ENCODE measurements around the gene TMTC1.

Gene TMTC1

DNA sequence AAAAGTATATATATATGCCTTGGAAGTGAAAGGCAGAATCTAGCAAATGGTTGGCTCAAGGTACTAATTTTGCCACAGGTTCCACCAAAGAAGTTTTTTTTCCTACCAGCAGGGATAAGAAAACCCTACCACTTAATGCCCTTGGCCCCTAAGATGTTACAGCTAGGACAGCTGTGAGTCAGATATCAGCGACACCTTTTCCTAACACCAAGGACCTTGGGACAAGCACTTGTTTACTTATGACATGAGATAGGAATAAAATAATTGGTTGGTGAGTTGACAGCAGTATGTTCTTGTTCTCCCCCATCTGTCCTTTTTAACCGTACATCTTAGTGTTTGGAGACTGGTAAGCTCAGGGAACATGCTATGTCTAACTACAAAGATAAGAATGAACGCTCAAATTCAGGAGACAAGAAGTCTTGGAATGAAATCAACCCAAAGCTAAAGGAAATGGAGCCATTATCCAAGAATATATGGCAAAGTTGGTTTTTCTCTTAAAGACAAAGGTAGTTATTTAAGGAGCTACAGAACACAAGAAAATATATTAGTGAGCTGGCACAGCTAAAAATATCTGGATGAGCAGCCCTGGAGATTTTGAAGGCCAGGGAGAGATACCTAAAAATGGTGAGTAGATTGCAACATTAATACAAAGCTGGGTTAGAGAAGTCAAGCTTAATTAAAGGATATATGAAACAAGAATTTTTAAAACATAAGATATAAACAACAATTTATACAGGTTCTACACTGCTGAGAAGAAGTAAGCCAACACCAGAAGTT is 126.8 kb downstream of the TMTC1 start:
- DNase-seq, result no peak

DNA sequence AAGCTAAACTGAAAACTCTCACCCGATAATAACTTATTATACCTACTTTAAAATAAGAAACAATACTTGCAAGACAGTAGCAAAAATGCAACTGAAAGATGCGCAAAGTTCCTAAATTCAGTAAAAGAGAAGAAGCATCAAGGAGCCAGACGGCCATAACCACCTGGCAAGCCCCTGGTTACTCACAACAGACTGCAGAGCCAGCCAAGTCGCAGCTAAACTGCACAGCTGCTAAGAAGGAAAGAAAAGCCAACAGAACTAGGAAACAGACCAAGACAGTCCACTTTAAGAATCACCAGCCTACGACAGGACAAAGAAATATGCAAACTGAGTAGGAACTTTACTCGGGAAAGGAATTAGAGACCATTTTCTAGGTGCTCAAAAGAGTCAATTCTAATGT is 127.9 kb downstream of the TMTC1 start:
- no peak for DNase-seq

DNA sequence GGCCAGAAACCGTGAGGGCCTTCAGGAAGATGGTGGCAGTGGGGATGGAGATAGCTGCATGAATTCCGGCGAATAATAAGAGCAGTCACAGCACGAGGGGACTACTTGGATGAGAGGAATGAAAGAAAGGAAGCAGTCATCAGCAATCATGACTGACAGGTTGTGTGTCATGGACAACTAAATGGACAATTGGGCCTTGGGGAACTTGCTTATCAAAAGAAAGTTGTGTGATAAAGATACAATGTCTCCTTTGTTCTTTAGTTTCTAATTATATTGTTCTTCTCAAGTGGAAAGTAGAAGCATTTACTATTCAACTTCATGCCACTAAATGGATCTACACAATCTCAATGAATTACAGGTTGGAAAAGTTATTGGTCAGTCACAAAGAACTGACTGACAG is 130.5 kb downstream of the TMTC1 start:
- no peak for DNase-seq

DNA sequence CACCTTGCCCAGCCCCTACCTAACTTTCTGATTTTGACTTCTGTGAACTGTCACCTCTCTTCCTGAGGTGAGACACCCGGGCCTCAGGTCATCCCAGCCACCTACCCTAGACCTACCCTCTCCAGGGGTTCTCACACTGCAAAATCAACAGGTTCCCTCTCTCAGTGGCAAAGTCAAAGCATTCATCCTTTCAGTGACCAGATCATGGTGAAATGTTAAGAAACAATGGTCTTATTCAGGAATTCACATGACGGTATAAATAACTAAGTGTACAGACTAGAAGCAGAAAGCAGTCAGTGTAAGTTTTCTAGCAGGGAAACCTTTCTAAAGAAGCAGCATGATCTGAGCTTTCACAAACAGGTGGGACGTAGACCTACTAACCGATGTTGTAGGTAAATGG is 133.4 kb downstream of the TMTC1 start:
- DNase-seq, result no peak

DNA sequence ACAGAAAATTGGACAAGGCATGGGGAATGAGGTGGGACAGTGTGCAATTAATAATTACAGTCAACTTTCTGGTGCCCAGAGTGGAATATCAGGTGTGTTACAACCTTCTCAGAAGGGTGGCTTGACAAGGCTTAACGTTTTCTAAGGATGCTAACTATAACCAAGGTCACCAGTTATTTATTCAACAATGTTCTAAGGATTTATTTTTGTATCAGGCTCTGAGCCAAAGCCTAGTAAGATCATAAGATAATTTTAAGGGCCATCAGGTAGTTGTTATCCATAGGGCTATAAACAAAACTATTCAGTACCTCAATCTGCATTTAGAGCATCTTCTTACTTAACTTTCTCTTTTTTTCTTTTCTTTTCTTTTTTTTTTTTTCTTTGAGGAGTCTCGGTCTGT is 134.0 kb downstream of the TMTC1 start:
- DNase-seq, result no peak

DNA sequence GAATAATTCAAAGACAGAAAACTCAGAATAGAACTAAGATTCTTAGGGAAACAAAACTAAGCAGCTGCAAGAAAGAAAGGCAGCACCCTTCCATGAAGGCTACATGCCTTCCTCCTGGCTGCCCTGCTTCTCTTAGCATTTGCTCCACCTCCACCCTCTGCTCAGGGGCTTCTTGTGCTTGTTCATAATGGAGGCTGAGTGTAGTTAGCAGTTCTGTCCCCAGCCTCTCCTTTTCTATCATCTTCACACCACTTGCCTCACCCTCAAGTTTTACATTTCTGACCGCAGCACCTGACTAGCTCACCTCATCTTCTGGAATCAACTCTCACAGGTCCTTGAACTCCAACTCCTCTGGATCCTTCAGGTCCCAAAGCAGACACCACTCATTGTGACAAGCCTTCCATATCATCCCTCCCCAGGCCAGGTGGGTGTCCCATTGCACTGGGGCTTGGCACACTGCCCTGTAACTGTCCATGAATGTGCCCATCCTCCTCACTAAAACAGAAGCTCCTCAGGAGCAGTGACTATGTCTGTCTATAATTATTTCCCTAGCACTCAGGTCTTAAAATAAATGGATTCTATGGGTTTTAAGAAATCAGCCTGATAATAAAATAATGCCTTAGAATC is 139.1 kb downstream of the TMTC1 start:
- no peak for DNase-seq

DNA sequence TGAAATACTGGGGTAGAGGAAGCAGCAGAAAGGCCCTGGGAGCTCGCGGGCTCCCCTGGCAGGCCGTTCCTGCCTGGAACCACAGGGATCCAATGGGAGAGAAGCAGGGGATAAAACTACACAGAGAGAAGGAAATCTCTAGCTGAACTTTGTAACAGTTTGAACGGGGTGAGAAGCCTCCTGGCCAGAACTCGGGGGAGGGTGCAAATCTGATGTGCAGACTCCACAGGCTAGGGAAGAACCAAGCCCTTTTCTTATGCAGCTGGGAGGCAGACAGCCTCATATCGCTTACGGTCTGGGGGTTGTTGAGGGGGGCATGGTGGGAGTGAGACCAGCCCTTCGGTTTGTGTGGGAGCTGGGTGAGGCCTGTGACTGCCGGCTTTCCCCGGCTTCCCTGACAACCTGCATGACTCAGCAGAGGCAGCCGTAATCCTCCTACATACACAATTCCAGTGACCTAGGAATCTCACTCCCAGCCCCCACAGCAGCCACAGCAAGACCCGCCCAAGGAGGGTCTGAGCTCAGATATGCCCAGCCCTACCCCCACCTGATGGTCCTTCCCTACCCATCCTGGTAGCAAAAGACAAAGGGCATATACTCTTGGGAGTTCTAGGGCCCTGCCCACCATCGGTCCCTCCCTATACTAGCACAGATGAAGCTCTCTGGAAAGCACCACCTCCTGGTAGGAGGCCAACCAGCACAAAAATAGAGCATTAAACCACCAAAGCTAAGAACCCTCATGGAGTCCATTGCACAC is 143.0 kb downstream of the TMTC1 start:
- no peak for DNase-seq

DNA sequence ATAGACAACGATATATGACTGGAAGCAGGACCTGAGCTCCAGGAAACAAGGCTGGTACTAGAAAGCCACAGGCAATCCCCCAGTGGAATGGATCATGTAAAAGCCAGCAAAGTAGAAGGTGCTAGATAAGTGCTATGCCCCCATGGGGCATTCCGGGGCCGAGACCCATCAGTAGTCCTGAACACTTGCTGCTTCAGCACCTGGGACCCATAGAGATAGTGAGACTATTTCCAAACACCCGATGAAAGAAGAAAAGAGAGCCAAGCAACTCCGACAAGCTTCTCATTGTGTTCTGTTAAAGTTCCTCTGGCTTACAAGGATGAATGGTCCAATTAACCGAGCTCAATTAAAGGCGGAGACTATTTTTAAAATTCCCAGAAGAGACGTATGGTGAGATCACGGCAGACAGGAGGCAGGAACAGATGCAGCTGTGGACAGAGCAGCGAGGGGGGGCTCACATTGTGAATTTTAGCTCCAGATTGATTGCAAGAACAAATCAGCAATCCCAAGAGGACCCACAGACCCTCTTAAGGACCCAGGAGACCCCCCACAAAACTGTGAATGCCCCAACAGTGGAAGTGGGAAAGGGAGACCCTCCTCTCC is 143.7 kb downstream of the TMTC1 start:
- no peak for DNase-seq

DNA sequence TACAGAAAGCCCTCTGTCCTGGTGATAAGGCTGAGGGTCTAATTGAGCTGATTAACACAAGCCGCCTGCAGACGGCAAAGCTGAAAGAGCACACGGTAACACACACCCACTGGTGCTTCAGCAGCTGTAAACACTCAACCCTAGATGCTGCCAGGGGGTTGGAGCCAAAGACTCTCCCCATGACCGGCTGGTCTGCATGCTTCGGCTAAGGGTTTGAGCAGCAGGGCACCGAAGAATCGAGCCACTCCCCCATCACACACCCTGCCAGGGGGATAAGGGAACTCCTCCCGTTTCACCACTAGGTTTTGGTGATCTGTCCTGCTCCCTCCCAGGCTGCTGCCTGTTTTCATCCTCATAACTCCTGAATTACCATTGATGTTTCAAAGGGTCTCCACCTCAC is 145.2 kb downstream of the TMTC1 start:
- no peak for DNase-seq

DNA sequence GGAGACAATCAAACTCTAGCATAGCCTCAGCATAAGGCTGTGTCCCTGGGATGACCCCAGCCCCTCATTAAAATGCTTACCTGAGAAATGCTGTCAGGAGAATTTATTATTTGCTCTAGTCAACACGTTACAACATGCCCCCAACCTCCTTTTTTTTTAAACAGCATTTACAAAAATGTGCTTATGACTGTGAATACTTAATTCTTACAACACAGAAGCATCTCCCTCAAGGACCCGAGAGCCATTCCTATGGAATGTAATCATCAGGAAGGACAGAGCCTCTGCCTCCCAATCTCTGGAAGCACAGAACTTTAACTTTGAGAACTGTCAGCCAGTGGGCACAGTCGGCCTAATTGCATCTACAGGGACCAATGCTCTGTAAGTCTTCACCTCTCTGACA is 149.7 kb downstream of the TMTC1 start:
- DNase-seq, result no peak

DNA sequence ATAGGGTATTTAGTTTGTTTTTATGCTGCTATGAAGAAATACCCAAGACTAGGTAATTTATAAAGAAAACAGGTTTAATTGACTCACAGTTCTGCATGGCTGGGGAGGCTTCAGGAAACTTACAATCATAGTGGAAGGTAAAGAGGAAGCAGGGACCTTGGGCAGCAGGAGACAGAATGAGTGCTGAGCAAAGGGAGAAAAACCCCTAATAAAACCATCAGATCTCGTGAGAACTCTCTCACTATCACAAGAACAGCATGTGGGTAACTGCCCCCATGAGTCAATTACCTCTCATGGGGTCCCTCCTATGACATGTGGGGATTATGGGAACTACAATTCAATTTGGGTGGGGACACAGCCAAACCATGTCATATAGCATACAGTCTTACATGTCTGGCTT is 153.6 kb downstream of the TMTC1 start:
- peak; percentile 17 for DNase-seq

DNA sequence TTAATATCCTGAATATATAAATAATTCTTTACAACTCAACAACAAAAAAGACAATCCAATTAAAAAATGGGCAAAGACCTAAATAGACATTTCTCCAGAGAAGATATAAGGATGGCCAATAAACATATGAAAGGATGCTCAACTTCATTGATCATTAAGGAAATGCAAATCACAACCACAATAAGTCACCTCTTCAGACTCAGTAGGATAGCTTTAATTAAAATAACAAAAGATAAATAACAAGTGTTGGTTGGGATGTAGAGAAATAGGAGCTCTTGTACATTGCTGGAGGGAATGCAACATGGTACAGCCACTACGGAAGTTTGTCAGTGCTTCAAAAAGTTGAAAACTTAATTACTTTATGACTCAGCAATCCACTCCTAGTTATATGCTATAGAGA is 156.5 kb downstream of the TMTC1 start:
- DNase-seq, result no peak

DNA sequence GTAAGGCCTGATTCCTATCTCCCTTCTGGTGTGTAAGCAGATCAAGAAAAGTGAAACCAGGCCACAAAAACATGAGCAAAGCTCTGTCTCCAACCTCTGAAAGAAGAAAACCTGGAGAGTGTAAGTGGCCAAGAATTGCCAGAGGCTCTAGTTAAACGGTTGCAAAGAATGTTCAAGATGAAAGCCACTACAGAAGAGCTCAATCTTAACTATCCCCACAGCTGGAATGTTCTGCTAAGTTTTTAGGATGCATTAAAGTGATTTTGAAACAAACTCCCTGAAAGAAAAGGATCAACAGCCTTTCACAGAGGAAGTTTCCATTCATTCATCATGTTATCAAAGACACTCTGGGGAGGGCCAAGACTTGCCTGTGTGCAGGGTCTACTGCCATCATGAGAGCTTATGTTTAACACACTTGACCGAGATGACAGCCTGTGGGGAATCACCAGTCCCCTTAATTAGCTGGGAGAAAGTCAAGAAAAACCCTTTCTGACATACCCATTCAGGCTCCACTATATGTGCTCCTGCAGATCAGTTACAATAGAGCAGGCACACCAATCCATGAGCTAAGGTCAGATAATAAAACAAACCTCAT is 158.3 kb downstream of the TMTC1 start:
- no peak for DNase-seq

DNA sequence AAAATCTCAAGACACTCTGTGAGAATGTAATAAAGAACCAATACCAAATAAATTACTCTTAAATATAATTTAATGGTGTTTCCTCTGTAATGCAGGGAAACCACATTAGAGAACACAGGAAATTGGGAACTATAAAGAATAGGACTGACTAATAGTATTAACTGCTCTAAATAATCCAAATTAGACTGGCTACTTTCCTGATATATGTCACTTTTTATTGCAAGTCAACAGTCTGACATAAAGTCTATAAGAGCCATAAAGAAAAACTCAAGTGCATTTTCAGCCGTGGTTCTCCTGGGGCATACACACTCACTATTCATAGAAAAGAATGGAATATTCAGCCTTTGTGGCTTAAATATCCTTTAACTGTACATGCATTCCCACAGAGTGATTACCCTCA is 161.5 kb downstream of the TMTC1 start:
- DNase-seq, result no peak

DNA sequence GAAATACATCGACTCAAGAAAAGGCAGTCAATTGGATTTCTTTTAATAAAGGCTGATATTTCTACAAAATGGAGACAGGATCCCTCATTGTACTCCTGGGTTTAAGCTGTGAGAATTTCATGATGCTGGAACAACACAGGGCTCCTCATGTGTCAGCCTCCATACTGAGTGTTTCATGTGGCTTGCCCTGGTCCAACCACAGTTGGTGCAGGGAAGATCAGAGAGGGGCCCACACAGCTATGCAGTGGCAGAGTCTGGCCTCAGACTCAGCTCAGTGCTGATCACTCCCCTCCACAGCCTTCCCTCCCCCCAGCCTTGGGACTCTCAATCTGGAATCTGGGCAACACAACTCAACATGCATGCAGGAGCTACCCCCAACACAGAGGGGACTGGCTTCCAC is 163.7 kb downstream of the TMTC1 start:
- no peak for DNase-seq

DNA sequence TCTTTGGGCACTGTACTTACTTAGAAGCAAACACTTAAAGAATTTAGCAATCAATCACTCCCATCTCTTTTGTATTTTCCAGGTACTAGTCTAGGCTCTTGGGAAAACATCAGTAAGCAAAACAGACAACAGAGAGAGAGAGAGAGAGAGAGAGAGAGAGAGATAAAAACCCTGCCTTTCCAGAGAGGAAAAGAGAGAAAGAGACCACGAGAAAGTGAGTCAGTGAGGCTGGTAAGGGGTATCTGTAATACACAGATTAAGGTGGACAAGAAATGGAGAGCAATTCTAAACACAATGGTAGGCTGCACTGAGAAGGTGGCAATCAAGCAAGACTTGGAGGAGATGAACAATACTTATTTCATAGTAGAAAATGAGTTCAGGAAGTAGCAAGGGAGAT is 166.3 kb downstream of the TMTC1 start:
- DNase-seq, result no peak

DNA sequence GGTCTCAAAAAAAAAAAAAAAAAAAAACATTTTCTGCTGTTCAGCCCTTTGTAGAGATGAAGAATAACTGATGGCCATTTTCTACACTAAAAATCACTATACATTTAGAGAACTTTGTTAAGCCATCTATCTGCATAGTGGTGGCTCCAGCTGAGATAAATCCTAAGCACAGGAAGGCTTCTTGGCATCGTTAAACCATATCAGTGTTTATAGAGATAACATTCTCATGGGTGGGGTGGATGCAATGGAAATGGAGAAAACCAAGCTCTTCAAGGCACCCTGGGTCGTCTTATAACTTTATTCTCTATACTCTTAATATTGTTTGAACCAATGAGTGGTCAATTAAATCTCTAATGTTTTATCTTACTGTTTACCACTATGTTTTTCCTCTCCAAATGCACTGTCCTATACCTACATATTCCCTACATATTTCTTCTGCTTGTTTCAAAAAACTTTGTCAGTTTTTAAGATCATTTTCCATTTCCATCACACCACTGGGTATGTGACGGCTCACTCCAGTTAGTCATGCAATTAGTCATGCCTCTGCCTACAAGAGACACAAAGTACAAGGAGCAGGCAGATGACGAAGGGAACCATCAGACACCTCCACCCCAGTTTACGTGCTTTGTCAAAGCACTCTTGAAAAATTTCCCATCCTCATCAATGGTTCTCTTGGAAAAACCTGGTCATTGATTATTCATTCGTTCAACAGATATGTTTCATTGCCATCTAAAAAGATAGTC is 166.9 kb downstream of the TMTC1 start:
- DNase-seq, result peak; percentile 7

DNA sequence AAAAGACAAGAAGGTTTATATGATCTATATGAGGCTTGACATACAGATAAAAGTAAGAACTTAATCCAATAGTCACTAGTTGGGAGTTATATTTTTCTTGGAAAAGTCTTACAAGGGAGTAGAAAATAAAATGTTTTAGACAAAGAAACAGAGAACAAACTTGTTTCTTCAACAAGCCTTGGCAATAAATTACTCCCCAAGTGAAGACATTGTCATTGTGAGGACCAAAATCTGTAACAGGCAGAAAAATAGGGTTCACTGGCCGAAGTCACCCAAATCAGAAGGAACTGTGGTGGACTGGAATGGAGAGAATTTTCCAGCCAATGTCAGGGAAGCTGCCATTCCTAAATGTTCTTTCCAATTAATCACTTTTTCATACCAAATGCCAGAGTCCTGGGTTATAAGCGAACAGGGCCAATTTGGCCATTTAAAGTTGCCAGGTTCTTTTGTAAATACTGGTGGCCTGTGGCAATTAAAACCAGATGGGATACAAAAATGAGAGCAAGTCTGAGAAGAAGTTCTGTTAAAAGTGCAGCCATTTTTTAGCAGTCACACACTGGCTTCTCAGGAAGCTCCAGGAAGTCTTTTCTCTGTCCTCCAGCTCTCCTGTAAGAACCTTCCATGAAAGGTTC is 168.9 kb downstream of the TMTC1 start:
- DNase-seq, result no peak

DNA sequence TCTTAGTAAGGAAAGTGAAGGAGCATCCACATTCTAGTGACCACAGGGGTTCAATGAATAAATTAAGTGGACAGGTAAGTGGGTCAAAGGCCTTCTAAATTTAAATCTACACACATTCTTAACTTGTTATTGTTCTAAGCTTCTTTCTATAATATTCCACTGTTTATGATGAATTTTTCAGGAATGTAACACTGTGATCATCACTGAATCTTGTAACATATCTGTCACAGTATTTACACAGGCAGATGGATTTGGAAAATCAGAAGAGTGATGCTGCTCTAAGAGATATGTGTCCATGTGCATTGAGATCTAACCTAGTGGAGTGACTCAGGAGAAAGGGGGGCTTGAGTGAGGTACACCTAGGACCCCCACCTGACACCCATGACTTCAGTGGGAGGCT is 170.8 kb downstream of the TMTC1 start:
- no peak for DNase-seq

DNA sequence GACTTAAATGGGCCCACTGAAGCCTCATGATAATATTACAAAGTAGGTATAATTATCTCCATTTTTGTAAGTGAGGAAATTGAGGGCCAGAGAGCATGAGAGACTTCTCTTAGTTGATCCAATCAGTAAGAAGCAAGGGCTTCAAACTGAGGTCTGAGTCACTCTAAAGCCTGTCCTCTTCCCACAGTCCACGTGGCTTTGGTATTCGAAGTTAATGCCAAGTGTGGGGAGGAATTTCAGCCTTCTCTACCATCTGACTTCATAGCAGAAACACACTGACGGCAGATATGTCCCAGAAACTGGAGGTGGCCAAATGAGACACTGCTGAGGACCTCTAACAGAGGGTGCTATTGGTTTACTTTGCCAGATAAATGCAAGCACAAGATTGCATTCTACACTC is 171.8 kb downstream of the TMTC1 start:
- no peak for DNase-seq

DNA sequence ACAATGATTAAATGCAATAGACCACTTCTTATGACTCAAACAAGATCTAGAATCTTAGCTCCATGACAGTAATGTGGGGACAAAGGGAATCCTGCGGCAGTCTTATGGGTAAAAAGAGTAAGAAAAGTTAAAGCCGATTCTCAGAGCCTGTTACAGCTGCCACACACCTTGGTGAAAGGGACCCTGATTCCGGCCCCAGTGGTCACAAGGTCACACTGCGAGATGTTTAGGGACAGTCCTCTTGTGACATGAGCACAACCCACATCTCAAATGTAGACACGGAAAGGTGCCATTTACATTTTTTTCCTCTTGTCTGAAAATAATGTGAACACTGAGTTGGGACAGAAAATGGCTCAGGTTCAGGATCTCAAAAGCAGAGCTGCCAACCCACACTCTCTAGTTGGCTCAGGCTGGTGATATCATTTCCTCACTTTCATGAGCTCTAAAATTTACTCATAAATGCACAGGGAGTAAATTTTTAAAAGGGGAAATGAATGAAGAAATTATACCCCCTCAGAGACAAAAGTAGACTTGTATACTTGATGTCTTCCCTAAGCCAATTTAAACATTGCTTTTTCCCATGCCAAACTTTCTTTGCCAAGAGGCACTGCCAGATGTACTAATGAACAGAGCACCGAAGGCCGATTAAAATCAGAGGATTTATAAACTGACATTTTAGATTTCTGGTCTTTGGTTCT is 173.1 kb downstream of the TMTC1 start:
- DNase-seq, result peak; percentile 31
